NOMO-1 treated with dmso at 0.1 percent for 144 hours (cell line): ENCODE data around the gene SLC25A43.
"Not testable (repeated sequence)": the region's sequence is repeated elsewhere in the genome, so short reads cannot be mapped to it uniquely, and the experiment has no call there.

Experiments used
- DNase-seq: peaks from one replicate; lab custom pipeline; 2025; ENCODE audit not compliant: unreplicated experiment; lab: John Stamatoyannopoulos, UW

SLC25A43 gene

GRCh38 chrX:119398974-119399771, at the start of gene SLC25A43:
Gene SLC25A43 (plus strand): TSS chrX:119399336. CDS start chrX:119399404, 68 bp downstream.
- no peak for DNase-seq

GRCh38 chrX:119359618-119360382, 39.3 kb upstream of the SLC25A43 start:
- no peak for DNase-seq

DNA sequence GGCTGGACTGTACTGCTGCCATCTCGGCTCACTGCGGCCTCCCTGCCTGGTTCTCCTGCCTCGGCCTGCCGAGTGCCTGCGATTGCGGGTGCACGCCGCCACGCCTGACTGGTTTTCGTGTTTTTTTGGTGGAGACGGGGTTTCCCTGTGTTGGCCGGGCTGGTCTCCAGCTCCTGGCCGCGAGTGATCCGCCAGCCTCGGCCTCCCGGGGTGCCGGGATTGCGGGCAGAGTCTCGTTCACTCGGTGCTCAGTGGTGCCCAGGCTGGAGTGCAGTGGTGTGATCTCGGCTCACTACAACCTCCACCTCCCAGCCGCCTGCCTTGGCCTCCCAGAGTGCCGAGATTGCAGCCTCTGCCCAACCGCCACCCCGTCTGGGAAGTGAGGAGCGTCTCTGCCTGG, 37.7 kb upstream of the SLC25A43 start:
- DNase-seq: not testable (repeated sequence)

DNA sequence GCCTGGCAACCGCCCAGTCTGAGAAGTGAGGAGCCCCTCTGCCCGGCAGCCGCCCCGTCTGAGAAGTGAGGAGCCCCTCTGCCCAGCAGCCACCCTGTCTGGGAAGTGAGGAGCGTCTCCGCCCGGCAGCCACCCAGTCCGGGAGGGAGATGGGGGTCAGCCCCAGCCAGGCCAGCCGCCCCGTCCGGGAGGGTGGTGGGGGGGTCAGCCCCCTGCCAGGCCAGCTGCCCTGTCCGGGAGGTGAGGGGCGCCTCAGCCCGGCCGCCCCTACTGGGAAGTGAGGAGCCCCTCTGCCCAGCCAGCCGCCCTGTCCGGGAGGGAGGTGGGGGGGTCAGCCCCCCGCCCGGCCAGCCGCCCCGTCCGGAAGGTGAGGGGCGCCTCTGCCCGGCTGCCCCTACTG, 37.1 kb upstream of the SLC25A43 start:
- not testable (repeated sequence) for DNase-seq

- DNase-seq: no peak
Observed at GRCh38 chrX:119363391-119363790, 35.7 kb upstream of the SLC25A43 start.

GRCh38 chrX:119371861-119372260, 27.3 kb upstream of the SLC25A43 start:
- not testable (repeated sequence) for DNase-seq

DNA sequence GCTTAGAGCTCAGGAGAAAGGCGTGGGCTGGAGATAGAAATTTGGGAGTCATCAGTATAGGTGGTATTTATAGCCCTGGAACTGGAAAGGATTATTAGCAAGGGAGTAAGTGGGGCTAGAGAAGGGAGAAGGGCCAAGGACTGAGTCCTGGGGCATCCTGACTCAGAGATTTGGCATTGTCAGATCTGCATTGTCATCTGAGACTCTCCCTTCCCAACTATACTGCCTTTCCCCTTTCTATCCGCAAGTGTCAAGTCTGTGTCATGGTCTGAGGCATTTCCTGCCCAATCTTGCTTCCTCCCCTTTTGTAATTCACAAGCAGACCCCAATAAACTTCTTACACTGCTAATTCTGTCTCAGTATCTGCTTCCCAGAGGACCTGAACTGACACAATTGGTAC, 24.4 kb upstream of the SLC25A43 start:
- DNase-seq: no peak

GRCh38 chrX:119375561-119375960, 23.6 kb upstream of the SLC25A43 start:
- no peak for DNase-seq

- DNase-seq: no peak
Observed at GRCh38 chrX:119376312-119376711, 22.8 kb upstream of the SLC25A43 start.

DNA sequence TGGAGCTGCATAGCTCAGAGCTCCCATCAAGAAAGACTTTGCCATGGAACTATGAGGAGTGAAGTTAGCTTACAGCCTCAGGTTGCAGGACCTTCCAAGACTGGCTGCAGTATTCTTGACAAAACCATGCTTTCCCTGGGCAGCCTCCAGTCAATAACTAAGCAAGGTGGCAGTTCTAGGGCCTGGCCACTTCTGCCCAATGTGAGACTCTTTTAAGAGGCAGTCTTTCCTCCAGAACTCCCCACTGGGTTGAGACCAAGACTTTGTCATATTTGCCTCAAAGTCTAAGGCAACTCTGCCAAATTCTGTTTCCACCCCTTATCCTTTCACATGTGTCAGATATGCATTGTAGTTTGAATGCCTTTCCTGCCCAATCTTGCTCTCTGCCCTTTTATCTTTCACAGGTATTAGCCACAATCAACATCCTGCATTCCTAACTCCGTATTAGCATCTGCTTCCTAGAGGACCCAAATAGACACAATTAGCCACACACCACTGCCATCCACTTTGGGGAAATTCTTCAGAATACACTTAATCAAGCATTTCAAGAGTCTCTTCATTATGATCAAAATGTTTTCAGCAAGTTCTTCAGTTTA, 17.7 kb upstream of the SLC25A43 start:
- no peak for DNase-seq

DNA sequence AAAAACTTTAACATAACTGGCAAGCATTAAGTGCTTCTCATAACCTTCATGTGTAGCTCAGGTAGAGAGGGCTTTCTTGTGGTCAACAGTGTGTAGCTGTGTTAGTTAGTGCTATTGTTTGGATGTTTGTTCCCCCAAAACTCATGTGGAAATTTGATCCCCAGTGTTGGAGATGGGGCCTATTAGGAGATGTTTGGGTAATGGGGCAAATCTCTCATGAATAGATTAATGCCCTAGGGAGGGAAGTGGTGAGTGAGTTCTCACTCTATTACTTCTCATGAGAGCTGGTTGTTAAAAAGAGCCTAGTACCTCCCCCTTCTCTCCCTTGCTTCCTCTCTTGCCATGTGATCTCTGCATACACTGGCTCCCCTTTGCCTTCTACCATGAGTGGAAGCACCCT, 16.5 kb upstream of the SLC25A43 start:
- DNase-seq: no peak

DNA sequence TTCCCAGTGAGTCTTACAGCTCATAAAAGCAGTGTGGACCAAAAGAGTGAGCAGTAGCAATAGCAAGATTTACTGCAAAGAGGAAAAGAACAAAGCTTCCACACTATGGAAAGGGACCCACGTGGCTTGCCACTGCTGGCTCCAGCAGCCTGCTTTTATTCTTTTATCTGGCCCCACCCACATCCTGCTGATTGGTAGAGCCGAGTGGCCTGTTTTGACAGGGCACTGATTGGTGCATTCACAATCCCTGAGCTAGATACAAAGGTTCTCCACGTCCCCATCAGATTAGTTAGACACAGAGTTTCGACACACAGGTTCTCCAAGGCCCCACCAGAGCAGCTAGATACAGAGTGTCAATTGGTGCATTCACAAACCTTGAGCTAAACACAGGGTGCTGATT, 12.5 kb upstream of the SLC25A43 start:
- not testable (repeated sequence) for DNase-seq

- DNase-seq: not testable (repeated sequence)
Observed at GRCh38 chrX:119387426-119387825, 11.7 kb upstream of the SLC25A43 start.

DNA sequence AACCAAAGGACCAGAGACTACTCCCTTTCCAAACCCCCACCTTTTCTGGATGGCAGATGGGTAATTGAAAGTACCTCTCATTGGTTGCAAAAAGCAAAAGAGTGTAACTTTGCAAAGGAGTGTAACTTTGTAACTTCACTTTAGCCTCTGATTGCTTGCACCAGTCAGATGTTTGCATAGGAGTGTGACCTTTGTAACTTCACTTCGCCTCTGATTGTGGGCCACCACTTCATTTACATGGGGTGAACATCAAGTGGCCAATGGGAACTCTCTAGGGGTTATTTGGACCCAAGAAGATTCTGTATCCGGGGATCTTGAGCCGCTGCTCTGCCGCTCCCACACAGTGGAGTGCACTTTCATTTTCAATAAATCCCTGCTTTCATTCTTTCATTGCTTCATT, 9.9 kb upstream of the SLC25A43 start:
- no peak for DNase-seq

DNA sequence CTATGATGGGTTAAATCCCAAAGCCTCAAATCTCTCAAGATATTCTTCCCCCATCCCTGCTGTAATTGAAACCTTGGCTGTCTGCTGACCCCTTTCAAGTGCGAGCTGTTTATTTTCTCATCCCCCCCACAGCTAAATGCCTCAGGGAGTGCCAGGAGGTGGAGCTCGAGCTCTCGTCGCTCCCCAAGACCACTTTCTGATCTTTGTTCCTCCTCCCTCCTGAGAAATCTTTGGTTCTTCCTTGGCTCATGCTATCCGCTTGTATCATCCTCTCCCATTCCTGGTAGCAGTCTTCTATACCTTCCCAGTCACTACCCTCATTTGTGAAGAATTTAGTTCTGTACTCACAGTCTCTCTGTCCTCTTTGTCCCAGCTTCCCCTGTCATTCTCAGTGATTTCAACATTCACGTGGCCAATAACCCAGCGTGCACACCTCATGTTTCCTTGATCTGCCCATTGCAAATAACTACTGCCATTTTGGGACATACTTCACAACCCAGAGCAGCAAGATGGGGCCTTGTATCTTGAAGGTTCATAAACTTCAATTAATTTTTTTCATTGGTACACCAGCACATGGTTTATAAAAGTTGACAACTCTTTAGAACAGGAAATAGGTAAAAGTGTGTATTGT, 9.2 kb upstream of the SLC25A43 start:
- DNase-seq: no peak

- no peak for DNase-seq
Observed at GRCh38 chrX:119391279-119391678, 7.9 kb upstream of the SLC25A43 start.

- DNase-seq: no peak
Observed at GRCh38 chrX:119393144-119393543, 6.0 kb upstream of the SLC25A43 start.

GRCh38 chrX:119398587-119398973, 556 bp upstream of the SLC25A43 start:
- DNase-seq: no peak

DNA sequence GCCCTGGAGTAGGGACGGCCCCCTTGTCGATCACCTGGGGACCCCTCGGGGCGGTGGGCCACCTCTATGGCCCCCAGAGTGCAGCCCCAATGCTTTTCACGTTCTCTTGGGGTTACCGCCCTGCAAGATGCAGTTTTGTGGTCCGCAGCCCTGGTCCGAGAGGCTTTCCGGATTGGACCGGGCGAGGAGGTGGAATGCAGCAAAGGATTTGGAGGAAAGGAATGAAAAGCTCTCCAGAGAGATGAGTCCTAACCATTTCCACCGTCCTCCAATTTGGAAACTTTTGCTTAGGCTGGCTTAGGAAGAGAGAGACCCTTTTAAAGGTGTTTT, 601 bp downstream of the SLC25A43 start:
- no peak for DNase-seq

DNA sequence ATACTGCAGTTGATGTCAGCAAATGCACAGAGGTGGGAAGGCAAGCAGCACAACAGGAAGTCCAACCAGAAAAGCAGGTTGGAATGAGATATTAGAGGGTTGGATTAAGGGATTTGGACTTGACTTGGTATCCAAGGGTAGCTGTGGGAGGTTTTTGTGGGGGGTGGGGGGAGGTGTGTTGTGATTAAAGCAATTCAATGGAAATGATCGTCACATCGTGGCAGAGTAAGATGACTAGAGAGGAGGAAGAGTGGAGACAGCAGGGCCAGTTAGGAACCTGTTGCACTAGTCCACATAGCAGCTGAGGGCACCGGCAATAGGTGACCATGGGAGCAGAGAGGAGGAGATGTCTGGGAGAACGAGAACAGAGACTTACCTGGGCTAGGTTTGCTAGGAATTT, 2.4 kb downstream of the SLC25A43 start:
- DNase-seq: no peak

- DNase-seq: no peak
Observed at GRCh38 chrX:119402588-119402987, 3.5 kb downstream of the SLC25A43 start.

DNA sequence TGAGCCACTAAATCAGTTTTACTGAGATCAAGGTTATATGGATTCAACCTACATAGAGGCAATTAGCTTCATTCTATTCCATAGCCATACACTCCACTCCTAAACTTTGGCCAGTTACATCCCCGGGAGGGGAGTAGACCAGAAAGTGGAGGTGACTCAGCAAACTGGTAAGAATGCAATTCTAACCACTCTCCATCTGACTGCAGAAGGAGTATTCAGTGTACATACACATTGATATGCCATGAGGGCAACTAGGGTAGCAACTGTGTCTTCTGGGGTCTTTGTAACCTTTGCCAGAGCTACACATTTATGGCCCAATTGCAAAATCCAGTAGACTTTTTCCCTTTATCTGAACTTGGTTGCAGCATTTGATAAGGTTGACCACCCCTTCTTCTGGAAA, 7.6 kb downstream of the SLC25A43 start:
- DNase-seq: no peak
